GM04503 (cell line): Measurements from ENCODE around the gene MCF2L2.

Experiments used
- DNase-seq: peaks from one replicate; pipeline ENCODE4 v3.0.0-alpha.2; 2012; ENCODE audit warnings: low read depth

MCF2L2 gene

DNA sequence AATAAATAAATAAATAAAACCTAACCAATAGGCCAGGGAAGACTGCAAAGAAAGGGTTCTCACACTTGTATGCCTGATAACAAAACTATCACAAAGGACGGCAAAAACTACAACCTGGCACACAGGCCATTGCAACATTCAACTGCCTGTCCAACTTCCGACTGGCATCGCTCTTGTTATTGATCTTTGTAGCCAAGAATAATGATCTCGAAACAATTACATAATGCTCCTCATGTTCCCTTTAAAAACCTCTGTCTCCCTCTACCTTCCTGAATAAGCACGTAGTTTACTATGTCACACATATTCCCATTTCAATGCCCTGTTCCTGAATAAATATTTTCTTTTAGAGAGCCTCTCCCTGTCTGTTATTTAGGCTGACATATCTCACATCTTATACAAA is 101.1 kb downstream of the MCF2L2 start:
- DNase-seq: no peak

DNA sequence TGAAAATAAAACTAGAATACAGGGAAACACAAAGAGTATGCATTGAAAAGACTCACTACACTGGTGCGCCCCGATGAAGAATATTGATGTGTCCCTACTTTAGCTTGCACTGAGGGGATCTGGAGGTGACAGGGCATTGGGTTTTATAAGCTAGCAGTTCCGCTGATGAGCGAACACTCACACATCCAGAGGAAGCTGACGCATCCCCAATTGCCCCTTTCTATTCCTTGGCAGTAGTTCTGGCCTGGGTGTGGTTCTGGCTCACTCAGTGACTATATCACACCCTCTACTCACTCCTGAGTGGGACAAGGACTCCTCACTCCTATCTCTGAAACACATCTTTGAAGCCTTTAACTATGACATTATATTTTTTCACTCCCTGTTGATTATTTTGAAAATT is 104.3 kb downstream of the MCF2L2 start:
- DNase-seq: no peak

DNA sequence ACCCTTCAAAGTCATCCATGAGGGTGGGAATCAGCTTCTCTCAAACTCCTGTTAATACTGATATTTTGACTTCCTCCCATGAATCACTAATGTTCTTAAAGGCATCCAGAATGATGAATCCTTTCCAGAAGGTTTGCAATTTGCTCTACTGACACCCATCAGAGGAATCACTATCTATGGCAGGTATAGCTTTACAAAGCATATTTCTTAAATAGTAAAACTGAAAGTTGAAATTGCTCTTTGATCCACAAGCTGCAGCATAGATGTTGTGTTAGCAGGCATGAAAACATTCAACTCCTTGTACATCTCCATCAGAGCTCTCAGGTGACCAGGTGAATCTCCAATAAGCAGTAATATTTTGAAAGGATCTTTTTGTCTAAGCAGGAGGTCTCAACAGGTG is 109.0 kb downstream of the MCF2L2 start:
- DNase-seq: no peak

DNA sequence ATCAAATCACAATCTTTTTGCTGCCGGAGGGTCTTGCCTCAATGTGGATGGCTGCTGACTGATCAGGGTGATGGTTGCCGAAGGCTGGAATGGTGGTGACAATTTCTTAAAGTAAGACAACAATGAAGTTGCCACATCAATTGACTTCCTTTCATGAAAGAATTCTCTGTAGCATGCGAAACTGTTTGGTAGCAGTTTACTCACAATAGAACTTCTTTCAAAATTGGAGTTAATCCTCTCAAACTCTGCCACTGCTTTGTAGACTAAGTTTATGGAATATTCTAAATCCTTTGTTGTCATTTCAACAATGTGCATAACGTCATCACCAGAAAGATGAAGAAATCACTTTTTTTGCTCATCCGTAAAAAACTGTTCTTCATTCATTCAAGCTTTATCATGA is 109.5 kb downstream of the MCF2L2 start:
- DNase-seq: no peak

DNA sequence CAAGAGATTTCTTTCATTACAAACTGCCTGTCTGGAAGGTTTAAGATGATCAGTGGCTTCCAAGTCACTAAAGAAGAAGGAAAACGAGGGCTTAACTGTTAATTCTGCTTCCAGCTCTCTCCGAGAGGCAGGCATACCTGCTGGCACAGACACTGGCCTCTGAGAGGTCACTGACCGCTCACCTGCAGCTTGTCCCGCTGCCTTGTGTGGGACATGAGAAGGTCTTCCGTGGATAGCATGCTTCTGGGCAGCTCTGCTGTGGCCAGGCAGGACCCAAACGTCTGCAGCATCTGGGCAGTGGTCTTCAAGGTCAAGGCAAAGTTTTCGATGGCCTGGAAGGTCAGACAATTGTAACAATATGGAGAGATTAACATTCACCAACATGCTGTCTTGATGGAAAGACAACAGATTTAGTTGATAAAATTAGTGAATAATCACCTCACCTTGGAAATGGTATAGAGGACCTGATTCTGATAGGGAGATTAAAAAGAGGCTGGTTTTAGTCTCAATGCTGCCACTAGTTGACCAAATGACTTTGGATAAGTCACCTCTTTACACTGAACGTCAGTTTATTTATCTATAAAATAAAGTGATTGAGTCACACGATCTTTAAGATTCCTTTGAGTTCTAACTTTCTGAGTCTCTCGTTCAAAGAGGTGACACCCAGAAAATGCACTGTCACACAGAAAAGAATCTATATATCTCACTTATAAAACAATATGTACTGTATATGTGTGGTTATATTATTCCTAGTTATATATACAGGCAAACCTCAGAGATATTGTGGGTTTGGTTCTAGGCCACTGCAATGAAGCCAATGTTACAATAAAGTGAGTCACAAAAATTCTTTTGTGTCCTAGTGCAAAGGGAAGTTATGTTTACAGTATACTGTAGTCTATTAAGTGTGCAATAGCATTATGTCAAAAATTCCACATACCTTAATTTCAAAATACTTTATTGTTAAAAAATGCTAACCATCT is 110.2 kb downstream of the MCF2L2 start:
- no peak for DNase-seq

DNA sequence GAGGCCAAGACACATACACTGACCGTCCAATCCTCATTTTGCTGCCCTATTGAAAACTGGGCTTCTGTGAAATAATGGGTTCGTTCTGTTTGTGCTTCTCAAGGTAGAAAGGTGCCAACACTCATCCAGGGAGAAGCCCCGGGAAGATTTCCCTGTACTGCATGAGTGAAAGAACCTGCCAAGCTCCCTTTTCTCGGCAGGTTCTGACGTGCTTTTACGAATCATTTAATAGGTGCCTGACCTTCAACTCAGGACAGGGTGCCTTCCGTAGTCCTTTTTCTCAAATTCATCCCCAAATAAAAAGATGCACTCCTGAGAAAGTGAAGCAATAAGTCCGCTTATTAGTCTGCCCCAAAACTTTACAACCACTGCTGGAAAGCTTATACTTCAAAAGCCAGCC is 111.1 kb downstream of the MCF2L2 start:
- no peak for DNase-seq

DNA sequence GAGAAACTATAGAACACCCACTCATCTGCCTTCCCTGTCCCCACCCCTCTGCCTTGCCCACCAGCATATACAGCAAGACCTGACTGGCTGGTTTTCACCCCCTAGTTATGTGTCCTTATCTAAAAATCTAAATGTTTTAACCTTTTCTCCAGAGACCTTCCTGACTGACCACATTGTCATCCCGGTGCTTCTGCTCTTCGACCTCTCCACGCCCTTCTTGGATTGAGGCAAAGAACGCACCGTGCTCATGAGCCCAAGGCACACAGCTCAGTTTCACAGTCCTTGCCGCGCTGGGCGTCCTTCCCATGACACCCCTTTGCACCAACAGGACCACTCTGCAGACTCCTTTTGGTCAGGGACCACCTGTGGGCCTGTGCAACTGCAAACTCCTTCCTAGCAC is 112.7 kb downstream of the MCF2L2 start:
- DNase-seq: no peak

DNA sequence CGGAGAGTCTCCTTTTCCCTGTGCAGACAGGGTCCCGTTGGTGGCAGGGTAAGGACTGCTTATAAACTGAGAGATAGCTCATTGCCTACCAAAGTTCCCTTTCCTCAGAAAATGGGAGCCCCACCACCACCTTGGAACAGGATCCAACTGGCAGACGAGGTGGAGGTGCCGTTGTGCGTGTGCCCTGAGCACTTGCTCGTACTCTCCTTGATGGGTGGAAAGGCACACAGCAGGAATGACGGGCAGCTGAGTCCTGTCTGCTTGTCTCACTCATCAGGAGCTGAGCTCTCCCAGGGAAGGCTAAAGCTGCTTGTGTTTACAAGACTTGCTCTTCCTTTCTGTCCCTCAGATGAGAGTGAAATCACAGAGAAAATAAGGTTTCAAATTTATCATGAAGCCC is 114.7 kb downstream of the MCF2L2 start:
- DNase-seq: no peak

DNA sequence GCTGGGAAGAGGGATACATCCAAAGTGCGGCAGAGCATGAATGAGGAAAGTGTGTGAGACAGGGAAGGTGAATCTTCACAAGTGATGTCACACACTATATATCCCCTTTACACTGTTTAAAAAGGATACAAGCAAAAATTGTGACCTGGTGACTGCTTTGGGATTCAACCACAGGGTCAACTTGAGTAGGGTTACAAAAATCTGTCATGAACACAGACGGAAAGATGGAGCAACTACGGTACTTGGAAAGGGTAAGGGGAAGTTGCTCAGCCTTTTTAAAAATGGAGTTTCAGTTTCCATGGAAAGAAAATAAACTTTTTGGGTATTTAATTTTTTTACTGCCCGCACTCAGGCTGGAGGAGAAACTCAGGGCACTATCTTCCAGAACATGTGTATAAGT is 115.1 kb downstream of the MCF2L2 start:
- no peak for DNase-seq

DNA sequence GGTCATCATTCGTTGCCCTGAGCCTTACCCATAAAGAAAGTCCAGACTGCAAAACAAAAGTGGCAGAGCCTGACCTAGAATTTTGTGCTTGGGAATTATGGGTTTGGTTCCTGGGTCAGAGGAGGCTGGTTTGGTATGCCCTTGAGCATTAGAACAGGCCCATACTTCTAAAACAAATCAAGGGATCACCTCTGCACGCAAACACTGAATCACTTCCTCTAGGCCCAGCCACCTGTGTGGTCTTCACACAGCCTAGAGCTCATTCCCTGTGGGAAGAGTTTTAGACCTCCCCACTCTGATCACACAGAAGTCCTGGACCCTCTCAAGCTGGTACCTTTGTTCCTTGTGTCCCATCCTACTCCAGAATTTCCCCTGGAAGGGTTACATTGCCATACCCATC is 116.0 kb downstream of the MCF2L2 start:
- no peak for DNase-seq

DNA sequence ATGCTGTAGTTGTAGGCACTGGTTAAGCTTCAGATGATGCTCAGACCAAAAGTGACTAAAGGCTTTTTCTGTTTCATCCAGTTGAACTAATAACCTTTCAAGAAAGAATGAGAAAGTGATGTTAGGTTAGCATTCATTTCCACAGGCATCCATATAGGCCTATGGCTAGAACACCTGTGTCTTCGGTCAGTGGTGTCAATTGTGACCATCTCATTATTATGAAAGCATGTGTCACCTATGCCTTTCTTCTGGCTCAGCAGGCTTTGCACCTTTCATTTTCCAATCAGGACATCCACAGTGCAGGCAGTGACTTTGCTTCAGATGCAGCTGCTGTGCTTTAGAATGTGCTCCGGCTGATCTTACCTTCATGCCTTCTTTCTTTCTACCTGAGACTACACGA is 117.5 kb downstream of the MCF2L2 start:
- no peak for DNase-seq

DNA sequence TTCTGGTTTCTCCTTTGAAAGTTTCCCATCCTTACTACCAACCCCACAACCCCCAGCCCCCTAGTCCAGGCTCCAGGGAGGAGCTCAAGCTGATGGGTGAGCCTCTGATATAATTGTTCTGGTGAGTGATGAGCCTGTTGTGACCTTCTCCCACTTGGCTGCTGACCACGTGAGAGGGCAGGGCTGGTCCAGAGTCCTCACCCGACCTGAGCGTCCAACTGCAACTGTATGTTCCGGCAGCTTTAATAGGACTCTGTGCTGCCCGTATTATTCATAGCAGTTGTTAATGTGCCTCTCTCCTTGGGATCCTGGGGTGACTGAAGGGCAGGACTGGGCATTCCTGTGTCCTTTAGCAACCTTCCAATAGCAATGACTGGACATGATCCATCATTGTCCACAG is 119.1 kb downstream of the MCF2L2 start:
- no peak for DNase-seq

DNA sequence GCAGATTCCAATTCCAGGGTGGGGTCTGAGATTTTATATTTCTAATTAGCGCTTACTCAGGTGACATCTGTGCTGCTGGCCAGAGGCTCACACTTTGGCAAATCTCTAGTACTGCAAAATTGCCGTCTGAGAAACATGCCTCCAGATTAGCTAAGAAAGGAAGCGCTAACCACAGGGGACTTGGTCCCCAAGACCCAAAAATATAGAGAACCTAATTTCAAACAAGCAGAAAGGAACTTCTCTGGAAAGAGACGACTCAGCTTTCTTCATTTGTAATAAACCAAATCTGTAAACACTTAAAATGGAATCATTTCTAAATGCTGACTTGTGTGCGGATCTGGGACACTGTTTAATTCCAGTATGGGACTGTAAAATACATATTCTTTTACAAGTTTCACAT is 119.7 kb downstream of the MCF2L2 start:
- no peak for DNase-seq

DNA sequence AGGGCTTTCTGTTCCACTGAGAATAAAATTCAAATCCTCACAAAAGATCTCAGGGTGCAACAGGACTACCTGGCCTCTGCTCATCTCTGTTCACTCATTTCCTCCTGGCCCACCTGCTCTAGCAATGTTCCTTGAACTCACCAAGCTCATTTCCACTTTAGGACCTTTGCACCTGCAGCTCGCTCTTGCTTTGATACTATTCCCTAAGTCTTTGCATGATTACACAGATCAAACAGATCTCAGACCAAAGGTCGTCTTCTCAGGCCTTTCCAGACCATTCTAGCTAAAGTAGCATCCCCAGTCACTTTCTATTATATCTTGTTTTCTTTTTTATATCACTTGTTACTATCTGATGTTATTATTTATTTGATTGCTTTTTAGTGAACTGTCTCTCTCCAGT is 120.7 kb downstream of the MCF2L2 start:
- DNase-seq: no peak

DNA sequence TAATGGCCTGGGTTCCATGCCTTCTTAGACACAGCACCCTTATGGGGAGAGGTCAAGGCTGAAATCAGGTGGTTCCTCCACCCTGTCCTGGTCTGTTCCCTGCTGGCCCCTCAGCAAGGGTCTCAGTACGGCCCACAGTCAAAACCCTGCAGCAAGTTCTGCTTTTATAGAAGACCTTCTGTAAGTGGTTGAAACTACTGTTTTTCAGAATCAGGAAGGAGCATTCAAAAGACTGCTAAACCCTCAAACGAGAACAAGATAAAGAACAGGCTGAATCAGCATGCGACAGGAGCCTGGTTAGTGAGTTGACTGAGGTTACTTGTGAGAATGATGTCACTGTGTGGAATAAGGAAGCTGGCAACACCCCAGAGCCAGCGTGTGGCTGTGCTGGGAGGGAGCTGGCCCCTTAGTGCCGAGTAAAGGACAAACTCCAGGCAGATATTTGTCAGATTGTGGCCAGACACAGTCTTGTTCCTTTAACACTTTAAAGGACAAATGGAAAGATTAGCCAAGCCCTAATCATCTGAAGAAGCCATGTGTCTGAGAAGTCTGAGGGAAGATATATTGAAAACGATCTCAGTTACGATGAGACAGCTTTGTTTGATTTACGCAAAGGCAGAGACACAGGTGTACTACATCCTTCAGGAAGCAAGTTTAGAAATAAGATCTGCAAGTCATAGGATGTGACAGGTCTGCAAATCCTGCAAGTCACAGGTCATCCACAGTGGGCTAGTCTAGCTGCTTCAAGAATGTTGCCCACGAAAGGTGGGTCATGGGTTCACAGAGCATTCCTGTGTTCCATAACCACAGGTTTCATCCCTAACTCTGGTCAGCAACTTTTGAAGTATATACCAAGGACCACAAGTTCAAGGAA is 121.4 kb downstream of the MCF2L2 start:
- DNase-seq: no peak

DNA sequence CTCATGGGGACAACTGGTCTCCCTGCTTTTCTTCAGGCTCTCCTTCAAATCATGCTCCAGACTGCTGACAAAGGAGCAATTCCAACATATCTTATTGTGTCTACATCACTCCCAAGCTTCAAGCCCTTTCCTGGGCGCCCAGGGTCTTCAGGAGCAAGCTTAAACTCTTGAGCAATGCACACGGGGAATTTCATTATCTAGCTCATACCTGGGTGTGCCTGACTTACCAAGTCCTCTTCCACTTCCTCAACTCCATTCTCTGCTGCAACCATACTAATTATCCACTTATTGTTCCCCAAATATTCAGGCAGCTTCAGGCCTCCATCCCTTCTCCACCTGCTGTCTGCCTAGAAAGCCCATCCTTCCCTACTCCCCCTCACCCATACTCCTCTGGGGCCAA is 124.7 kb downstream of the MCF2L2 start:
- no peak for DNase-seq

DNA sequence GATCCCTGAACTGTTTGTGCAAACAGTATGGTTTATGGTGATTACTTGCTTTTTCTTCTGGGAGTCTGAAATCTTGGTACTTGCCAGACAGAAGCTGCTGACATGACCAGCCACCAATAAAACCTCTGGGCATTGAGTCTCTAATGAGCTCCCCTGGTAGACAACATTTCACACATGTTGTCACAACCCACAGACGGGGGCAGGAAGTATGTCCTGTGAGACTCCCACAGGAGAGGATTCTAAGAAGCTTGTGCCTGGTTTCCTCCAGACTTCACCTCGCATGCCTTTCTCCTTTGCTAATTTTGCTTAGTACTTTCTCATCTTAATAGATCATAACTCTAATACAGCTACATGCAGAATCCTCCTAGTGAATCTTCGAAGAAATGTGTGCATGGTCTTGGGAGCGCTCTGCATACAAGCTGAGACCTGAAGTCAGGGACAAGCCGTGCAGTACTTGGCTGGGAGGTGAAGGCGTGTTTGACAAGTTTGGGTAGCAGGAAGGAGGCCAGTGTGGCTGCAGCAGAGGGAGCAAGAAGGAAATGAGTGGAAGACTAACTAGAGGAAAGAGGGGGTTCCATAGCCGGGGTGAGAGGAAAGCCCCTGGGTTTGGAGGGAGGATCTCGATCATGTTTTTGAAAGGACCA is 126.4 kb downstream of the MCF2L2 start:
- DNase-seq: no peak

DNA sequence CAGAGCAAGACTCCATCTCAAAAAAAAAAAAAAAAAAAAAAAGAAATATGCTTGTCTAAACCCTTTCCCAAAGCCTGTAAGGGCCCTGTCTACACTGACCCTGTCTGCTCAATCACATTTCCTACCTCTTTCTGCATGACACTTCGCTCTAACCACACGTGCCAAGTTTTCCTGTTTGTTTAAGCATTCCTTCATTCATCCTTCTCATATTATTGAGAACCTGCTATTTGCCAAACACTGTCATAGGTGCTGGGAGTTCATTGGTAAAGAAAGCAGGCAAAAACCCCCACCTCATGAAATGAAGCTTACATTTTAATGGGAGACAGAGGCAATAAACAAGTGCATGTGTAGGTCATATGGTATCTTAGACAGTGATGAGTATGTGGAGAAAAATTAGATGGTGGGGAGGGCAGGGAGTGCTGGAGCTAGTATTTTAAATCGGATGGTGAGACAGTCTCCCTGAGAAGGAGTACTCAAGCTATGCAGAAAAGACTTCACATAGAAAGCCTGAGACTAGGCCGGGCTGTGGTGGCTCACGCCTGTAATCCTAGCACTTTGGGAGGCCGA is 127.3 kb downstream of the MCF2L2 start:
- no peak for DNase-seq

DNA sequence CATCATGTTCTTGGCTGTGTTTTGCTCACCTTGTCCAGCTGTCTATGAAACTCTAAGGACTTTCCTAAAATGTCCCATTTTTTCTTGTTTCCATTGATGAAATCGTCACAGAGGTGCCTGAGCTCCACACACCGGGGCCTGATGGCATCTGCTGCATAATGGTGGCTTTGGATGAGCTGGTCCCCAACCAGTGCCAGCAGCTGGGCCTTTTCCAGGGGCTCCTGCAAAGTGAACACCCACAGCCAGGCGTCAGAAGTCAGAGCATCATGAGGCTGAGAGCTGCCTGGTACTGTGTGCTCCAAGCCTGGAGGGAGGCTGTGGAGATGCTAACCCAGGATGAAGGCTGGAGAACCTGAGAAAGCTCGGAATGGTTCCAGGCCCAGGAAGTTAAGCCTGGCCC is 128.4 kb downstream of the MCF2L2 start:
- DNase-seq: no peak

DNA sequence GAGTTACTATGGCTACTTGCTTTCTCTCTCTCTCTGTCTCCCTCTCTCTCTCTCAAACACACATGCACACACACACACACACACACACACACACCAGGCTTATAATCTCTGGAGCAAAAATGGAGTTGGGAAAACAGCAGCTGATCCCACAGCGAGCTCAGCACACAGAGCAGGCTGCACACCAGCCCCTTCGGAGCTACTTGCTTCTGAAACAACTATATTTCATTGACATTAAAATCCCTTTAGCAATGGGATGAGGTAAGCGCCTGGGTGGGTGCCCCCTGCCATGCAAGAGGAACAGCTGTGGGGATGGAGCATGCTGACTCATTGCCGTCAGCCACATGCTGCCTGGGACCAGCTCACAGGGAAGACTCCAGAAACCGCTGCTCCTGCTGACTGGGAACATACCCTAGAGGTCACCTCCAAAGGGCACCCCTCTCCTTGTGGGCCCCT is 129.7 kb downstream of the MCF2L2 start:
- peak; percentile 16 for DNase-seq

DNA sequence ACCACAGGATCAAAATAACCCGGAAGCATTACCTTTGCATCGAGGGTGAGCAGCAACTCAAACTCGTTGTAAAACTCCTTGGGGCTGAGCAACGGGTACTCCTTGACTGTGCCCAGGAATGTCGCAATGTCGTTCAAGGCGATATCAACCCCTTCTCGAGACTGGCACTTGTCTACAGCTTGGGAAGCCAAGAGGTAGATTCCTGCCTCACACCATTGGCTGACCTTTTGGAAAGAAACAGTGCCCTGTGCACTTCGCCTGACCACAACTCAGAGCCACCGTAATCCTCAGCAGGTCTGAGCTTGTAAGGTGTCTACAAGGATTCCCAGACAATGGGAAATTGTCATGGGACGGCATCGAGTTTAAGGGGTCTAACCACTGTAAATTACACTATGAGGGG is 131.5 kb downstream of the MCF2L2 start:
- no peak for DNase-seq

DNA sequence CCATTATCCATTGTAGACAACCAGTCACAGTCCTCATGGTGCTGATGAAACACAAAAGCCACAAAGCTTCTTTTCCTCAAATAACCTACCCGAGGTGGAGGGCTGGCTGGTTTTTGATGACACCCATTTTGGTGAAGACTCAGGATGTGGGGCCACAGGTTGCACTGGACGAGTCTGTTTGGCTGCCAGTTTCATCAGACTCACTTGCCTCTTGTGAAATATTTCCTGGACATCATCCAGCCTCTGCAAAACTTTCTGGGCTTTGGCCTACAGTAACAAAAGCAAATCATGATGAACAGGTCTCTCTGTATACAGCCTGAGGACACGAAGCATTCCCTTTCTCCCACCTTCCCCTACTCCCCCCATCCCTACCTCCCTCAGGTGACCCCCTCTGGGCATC is 133.2 kb downstream of the MCF2L2 start:
- DNase-seq: peak; percentile 21
